Measurements from ENCODE around the gene CENPO. TPM values are rescaled to one million over a fixed set of nuclear protein-coding genes. Genes with fewer than 3 reads are reported as not detected.

CENPO gene
- total RNA-seq (2013) = 1.9 TPM
- polyA plus RNA-seq = 1 to 10 TPM; 1.6 to 2.6 (median 2.3) TPM
- 1.5 and 2.6 TPM in 2 replicates for polyA minus RNA-seq
- 2.2 to 14.5 (median 4.6) reads per million in 11 experiments for total RNA-seq

GRCh38 chr2:24792874-24793760 lies at the start of gene CENPO, which contains the start of gene PTRHD1:
Gene CENPO, plus strand, starts transcription at chr2:24793425. Its CDS starts 495 bp downstream, at chr2:24793920.
Gene PTRHD1, minus strand, starts transcription at chr2:24793391. Its CDS starts 14 bp downstream, at chr2:24793377.
- WGBS (ENCODE audit: insufficient coverage) = under 1% methylated on average over 71 of the region's 74 CpGs
- Histone ChIP-seq H3K27me3 (ENCODE audit: control insufficient read depth in 2 of 2, insufficient read depth in 2 of 2, low read length in 2 of 2) (no peaks in the 10 kb centered on the region), H3K79me2 (ENCODE audit: insufficient read depth, low read length) (peaks cover 50% of the 10 kb centered on the region), H3K9ac (ENCODE audit: insufficient read depth, low read length, poor library complexity, severe bottlenecking) (peak within 1 kb of the TSS; percentile 94), H3K27ac (ENCODE audit: low read depth in 1 of 2, low read length in 2 of 2) (peak within 1 kb of the TSS; percentile 88 to 96), H3K4me2 (replicated peaks; ENCODE audit: extremely low read depth, low read length, poor library complexity, severe bottlenecking) (peak within 1 kb of the TSS; percentile 93), H4K20me1 (ENCODE audit: insufficient read depth, low read length) (no peaks in the 10 kb centered on the region), H3K4me3 (replicated peaks in 1 of 3; ENCODE audit: low read depth in 2 of 3, low read length in 3 of 3) (peak within 1 kb of the TSS; percentile 66 to 86 (median 80)), H3K9me3 (replicated peaks in 1 of 2; ENCODE audit: control insufficient read depth in 1 of 2, insufficient read depth in 1 of 2, low read length in 2 of 2) (no peaks in the 10 kb centered on the region), H3K36me3 (replicated peaks in 1 of 2; ENCODE audit: control insufficient read depth in 1 of 2, insufficient read depth in 2 of 2, low read length in 2 of 2) (peaks cover 2 to 41% of the 10 kb centered on the region in 2 donors), H2AFZ (ENCODE audit: insufficient read depth, low read depth, low read length, poor library complexity, severe bottlenecking) (peak within 1 kb of the TSS; percentile 89), H3K4me1 (ENCODE audit: control insufficient read depth in 1 of 2, insufficient read depth in 2 of 2, low read length in 2 of 2) (peaks cover 14 to 21% of the 10 kb centered on the region in 2 donors)
- peak; percentile 52 for TF ChIP-seq CTCF (IDR thresholded peaks at IDR 0.05)
- Mint-ChIP-seq H3K36me3 (peaks cover 32 to 42% of the 10 kb centered on the region in 2 donors), H3K4me3 (peak within 1 kb of the TSS; percentile 88 to 94), H3K9me3 (peaks cover 0 to 1% (median 0%) of the 10 kb centered on the region in 7 donors), H3K4me1 (peaks cover 21% of the 10 kb centered on the region), H3K27ac (peak within 1 kb of the TSS; percentile 97 to 100 (median 99)), H3K27me3 (ENCODE audit: low read depth in 3 of 3) (no peaks in the 10 kb centered on the region)
- peak; percentile 92 to 95 (median 94) for DNase-seq
- intact Hi-C loops (cut with micrococcal nuclease) = loop anchor here (5.0 to 10.0 kb wide), 4 partner anchors 179 to 1972 kb away; partner anchors contain the start of genes ATAD2B (in 1 of the 2), DNAJC27 (in 1 of the 2), EFR3B (in 1 of the 2) and SLC35F6 (in 1 of the 2)

GRCh38 chr2:24743924-24744323 lies 49.3 kb upstream of the CENPO start:
- Histone ChIP-seq H3K9me3 (replicated peaks in 1 of 2; ENCODE audit: control insufficient read depth in 1 of 2, insufficient read depth in 1 of 2, low read length in 2 of 2) (no peaks in the 10 kb centered on the region), H3K36me3 (replicated peaks in 1 of 2; ENCODE audit: control insufficient read depth in 1 of 2, insufficient read depth in 2 of 2, low read length in 2 of 2) (peaks cover 46 to 88% of the 10 kb centered on the region in 2 donors), H3K79me2 (ENCODE audit: insufficient read depth, low read length) (no peaks in the 10 kb centered on the region), H3K4me2 (replicated peaks; ENCODE audit: extremely low read depth, low read length, poor library complexity, severe bottlenecking) (no peak overlapping the region), H2AFZ (ENCODE audit: insufficient read depth, low read depth, low read length, poor library complexity, severe bottlenecking) (no peak overlapping the region), H3K27ac (ENCODE audit: low read depth in 1 of 2, low read length in 2 of 2) (no peak overlapping the region), H3K4me3 (replicated peaks in 1 of 3; ENCODE audit: low read depth in 2 of 3, low read length in 3 of 3) (no peak overlapping the region), H4K20me1 (ENCODE audit: insufficient read depth, low read length) (peaks cover 8% of the 10 kb centered on the region), H3K9ac (ENCODE audit: insufficient read depth, low read length, poor library complexity, severe bottlenecking) (no peak overlapping the region), H3K27me3 (ENCODE audit: control insufficient read depth in 2 of 2, insufficient read depth in 2 of 2, low read length in 2 of 2) (no peaks in the 10 kb centered on the region), H3K4me1 (ENCODE audit: control insufficient read depth in 1 of 2, insufficient read depth in 2 of 2, low read length in 2 of 2) (no peaks in the 10 kb centered on the region)
- Mint-ChIP-seq H3K27ac (no peak overlapping the region), H3K4me1 (no peaks in the 10 kb centered on the region), H3K27me3 (ENCODE audit: low read depth in 3 of 3) (peaks cover 0 to 1% (median 0%) of the 10 kb centered on the region in 3 donors), H3K9me3 (no peaks in the 10 kb centered on the region), H3K4me3 (no peak overlapping the region), H3K36me3 (peaks cover 58 to 73% of the 10 kb centered on the region in 2 donors)
- no peak for TF ChIP-seq CTCF (IDR thresholded peaks at IDR 0.05)
- no peak for DNase-seq
- intact Hi-C loops (cut with micrococcal nuclease) = no loop called here
- WGBS (ENCODE audit: insufficient coverage) = 100% methylated on average over 1 of the region's 3 CpGs
